Measurements from ENCODE around the gene TRIM33. TPM values are rescaled to one million over a fixed set of nuclear protein-coding genes. Genes with fewer than 3 reads are reported as not detected.

Gene TRIM33
- polyA plus RNA-seq, 1 donor from 2014 or later, result 58.7 TPM

- Histone ChIP-seq H3K9me3 (ENCODE audit: low read length) (no peaks in the 10 kb centered on the region), H3F3A (ENCODE audit: insufficient read depth, low read length, poor library complexity, severe bottlenecking) (no peaks in the 10 kb centered on the region), H4K20me1 (ENCODE audit: insufficient read depth) (no peaks in the 10 kb centered on the region), H3K4me2 (ENCODE audit: low read length) (no peak overlapping the region), H2AFZ (ENCODE audit: low read depth, low read length) (no peak overlapping the region), H3K4me3 (ENCODE audit: low read length) (no peak overlapping the region), H3K79me2 (replicated peaks; ENCODE audit: insufficient read depth, low read length) (peaks cover 10% of the 10 kb centered on the region), H3K36me3 (ENCODE audit: insufficient read depth, low read length) (peaks cover 4% of the 10 kb centered on the region), H3K9ac (ENCODE audit: low read length) (no peak overlapping the region), H3K27me3 (ENCODE audit: insufficient read depth, low read depth, low read length) (no peaks in the 10 kb centered on the region), H3K9me2 (ENCODE audit: insufficient read depth, low read length) (no peaks in the 10 kb centered on the region), H3K27ac (ENCODE audit: low read length) (no peak overlapping the region)
- TF ChIP-seq TAF1 (IDR thresholded peaks at IDR 0.05; ENCODE audit: low read depth) (no peak), EP300 (conservative IDR thresholded peaks at IDR 0.05; ENCODE audit: poor library complexity, severe bottlenecking) (no peak)
These were observed 73.2 kb downstream of the TRIM33 start for GRCh38 chr1:114437812-114438211.

- Histone ChIP-seq H4K20me1 (ENCODE audit: insufficient read depth) (no peaks in the 10 kb centered on the region), H3K27ac (ENCODE audit: low read length) (no peak overlapping the region), H2AFZ (ENCODE audit: low read depth, low read length) (no peak overlapping the region), H3K4me3 (ENCODE audit: low read length) (no peak overlapping the region), H3K4me2 (ENCODE audit: low read length) (no peak overlapping the region), H3K9ac (ENCODE audit: low read length) (no peak overlapping the region), H3K9me3 (ENCODE audit: low read length) (no peaks in the 10 kb centered on the region), H3K79me2 (replicated peaks; ENCODE audit: insufficient read depth, low read length) (peaks cover 10% of the 10 kb centered on the region), H3K36me3 (ENCODE audit: insufficient read depth, low read length) (peaks cover 4% of the 10 kb centered on the region), H3F3A (ENCODE audit: insufficient read depth, low read length, poor library complexity, severe bottlenecking) (no peaks in the 10 kb centered on the region), H3K27me3 (ENCODE audit: insufficient read depth, low read depth, low read length) (no peaks in the 10 kb centered on the region), H3K9me2 (ENCODE audit: insufficient read depth, low read length) (no peaks in the 10 kb centered on the region)
- TF ChIP-seq REST (IDR thresholded peaks at IDR 0.05; ENCODE audit: borderline replicate concordance) (no peak), EZH2 (IDR thresholded peaks at IDR 0.05; ENCODE audit: borderline replicate concordance, insufficient read depth, low read length, poor library complexity, severe bottlenecking) (no peak), POLR2AphosphoS5 (IDR thresholded peaks at IDR 0.05) (no peak), MXI1 (conservative IDR thresholded peaks at IDR 0.05; ENCODE audit: poor library complexity, severe bottlenecking) (no peak), TAF1 (IDR thresholded peaks at IDR 0.05; ENCODE audit: low read depth) (no peak), RAD21 (conservative IDR thresholded peaks at IDR 0.05) (no peak), EP300 (conservative IDR thresholded peaks at IDR 0.05; ENCODE audit: poor library complexity, severe bottlenecking) (no peak), SMC3 (conservative IDR thresholded peaks at IDR 0.05; ENCODE audit: poor library complexity) (no peak)
- TF ChIP-seq, protein P1, sequence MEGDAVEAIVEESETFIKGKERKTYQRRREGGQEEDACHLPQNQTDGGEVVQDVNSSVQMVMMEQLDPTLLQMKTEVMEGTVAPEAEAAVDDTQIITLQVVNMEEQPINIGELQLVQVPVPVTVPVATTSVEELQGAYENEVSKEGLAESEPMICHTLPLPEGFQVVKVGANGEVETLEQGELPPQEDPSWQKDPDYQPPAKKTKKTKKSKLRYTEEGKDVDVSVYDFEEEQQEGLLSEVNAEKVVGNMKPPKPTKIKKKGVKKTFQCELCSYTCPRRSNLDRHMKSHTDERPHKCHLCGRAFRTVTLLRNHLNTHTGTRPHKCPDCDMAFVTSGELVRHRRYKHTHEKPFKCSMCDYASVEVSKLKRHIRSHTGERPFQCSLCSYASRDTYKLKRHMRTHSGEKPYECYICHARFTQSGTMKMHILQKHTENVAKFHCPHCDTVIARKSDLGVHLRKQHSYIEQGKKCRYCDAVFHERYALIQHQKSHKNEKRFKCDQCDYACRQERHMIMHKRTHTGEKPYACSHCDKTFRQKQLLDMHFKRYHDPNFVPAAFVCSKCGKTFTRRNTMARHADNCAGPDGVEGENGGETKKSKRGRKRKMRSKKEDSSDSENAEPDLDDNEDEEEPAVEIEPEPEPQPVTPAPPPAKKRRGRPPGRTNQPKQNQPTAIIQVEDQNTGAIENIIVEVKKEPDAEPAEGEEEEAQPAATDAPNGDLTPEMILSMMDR (IDR thresholded peaks at IDR 0.05; ENCODE audit: poor library complexity, severe bottlenecking), result no peak
These were observed 74.2 kb downstream of the TRIM33 start for GRCh38 chr1:114436799-114437198.
